Activated T-helper 2 cell treated with anti-CD3 and anti-CD28 coated beads, Interferon-gamma antibody, Interleukin-2, Interleukin-4, amounts not matched to agents 10 μg/mL and 5 μg/mL and 100 μg/mL, durations not matched to agents 14 hours and 24 hours and 36 hours (primary cell): ENCODE results near the gene EXOC7. TPM values are rescaled to one million over a fixed set of nuclear protein-coding genes. Genes with fewer than 3 reads are reported as not detected.
"Not testable (repeated sequence)": the region's sequence is repeated elsewhere in the genome, so short reads cannot be mapped to it uniquely, and the experiment has no call there.

ENCODE experiments used
- DNase-seq: peaks from one replicate; pipeline ENCODE4 v3.0.0; 2021; ENCODE audit warnings: low spot score
- H3K27ac Mint-ChIP-seq: one replicate; pipeline ENCODE4 v1.8.0; 2021; ENCODE audit warnings: mixed read lengths
- H3K27me3 Mint-ChIP-seq: one replicate; pipeline ENCODE4 v1.8.0; 2021; ENCODE audit warnings: low read depth, mixed read lengths
- H3K36me3 Mint-ChIP-seq: one replicate; pipeline ENCODE4 v1.8.0; 2021; ENCODE audit warnings: low read depth, mixed read lengths
- H3K4me1 Mint-ChIP-seq: one replicate; pipeline ENCODE4 v1.8.0; 2021; ENCODE audit warnings: low read depth, mixed read lengths
- H3K4me3 Mint-ChIP-seq: one replicate; pipeline ENCODE4 v1.8.0; 2021; ENCODE audit warnings: low read depth, mild to moderate bottlenecking, moderate library complexity, mixed read lengths
- H3K9me3 Mint-ChIP-seq: one replicate; pipeline ENCODE4 v1.8.0; 2021; ENCODE audit warnings: mixed read lengths
- intact Hi-C: fragments of 100-400 bp; cut with micrococcal nuclease; formaldehyde crosslinking; loops from one replicate; pipeline ENCODE4 v1.15.1; 2023
- total RNA-seq: library from RNA; stranded (reverse); gene quantifications from 2 replicates; pipeline ENCODE4 v1.2.3, GENCODE V29; 2022

Gene EXOC7
- total RNA-seq, 1 donor from 2014 or later: 103 TPM

DNA sequence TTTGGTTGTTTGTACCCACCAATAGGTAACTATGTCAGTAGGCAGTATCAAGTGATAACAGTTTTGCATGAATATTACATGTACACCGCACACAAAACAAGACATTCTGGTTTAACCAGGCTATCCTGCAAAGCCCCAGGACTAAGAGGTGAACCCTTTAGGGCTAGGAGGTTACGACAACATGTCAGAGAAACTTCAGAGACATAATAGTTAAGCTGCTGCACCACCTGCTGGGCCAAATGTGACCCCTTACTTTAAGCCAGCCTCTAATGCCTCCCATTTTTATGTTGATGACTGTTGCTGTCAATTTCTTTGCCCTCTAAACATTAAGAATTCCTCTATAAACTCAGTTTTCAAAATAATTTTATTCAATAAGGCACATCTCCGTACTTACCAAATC is 46.7 kb downstream of the EXOC7 start:
- no peak overlapping the region for H3K27ac Mint-ChIP-seq
- H3K9me3 Mint-ChIP-seq: no peaks in the 10 kb centered on the region
- intact Hi-C loops: no loop called here
- DNase-seq: no peak
- peaks cover 9% of the 10 kb centered on the region for H3K4me1 Mint-ChIP-seq
- H3K27me3 Mint-ChIP-seq: no peaks in the 10 kb centered on the region
- H3K36me3 Mint-ChIP-seq: peaks cover 70% of the 10 kb centered on the region
- H3K4me3 Mint-ChIP-seq: no peak overlapping the region

DNA sequence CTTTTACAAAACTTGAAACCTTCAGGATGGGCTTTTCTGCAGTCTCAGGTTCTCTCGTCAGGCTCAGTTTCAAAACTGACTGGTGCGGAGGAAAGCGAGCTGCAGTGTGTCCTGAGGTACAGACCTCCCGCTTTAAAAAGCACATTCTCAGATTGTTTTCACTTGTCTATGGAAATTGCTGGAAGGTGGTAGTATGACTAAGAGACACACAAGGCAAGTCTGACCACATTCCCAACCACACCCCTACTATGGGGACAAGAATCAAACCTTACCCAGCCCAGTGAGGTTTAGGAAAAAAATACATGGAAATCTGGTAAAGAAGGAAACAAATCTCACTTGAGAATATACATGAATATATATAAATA is 49.5 kb downstream of the EXOC7 start:
- Mint-ChIP-seq H3K27ac (no peak overlapping the region), H3K4me1 (peaks cover 14% of the 10 kb centered on the region), H3K36me3 (peaks cover 72% of the 10 kb centered on the region), H3K9me3 (no peaks in the 10 kb centered on the region), H3K27me3 (no peaks in the 10 kb centered on the region), H3K4me3 (no peak overlapping the region)
- no peak for DNase-seq
- intact Hi-C loops: no loop called here

DNA sequence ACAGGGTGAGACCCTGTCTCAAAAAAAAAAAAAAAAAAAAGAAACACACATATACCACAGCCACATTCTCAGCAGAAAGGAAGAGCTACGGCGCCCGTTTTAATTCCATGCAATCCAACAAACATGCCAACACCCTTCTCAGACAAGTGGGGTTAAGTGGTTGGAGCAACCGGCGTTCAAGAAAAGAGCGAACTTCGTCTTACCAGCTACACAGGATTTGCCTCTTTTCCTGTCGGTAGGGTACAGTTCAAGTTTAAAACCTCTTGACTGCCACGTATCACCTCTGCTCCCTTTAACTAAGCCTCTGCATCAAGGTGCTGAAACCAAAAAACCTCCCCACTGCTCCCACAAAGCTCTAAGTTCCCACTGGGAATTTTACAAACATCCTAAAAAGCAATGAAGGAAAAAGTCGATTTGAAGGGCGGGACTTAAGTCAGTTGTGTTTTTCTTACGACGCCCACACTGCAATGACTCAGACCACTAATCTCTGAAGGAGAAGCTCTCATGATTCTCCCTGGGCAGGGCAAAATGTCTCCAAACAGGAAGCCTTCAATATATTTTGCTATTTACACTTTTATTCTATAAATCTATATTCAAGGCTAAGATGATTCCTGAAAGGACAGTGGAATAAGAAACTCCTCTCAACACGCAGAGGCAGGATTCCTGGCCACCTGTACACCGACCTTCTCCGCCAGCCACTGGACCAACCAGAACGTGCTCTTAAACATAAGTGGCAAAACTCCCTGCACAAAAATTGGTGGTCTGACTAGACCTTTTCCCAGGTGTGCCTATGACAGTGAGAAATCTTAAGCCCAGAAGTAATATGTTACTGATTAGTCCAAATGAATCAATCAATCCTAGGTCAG is 50.1 kb downstream of the EXOC7 start:
- no peak for DNase-seq
- no peak overlapping the region for H3K4me3 Mint-ChIP-seq
- intact Hi-C loops: no loop called here
- H3K4me1 Mint-ChIP-seq: peaks cover 15% of the 10 kb centered on the region
- H3K9me3 Mint-ChIP-seq: no peaks in the 10 kb centered on the region
- H3K27ac Mint-ChIP-seq: peak overlapping the region; percentile 8
- peaks cover 72% of the 10 kb centered on the region for H3K36me3 Mint-ChIP-seq
- no peaks in the 10 kb centered on the region for H3K27me3 Mint-ChIP-seq

DNA sequence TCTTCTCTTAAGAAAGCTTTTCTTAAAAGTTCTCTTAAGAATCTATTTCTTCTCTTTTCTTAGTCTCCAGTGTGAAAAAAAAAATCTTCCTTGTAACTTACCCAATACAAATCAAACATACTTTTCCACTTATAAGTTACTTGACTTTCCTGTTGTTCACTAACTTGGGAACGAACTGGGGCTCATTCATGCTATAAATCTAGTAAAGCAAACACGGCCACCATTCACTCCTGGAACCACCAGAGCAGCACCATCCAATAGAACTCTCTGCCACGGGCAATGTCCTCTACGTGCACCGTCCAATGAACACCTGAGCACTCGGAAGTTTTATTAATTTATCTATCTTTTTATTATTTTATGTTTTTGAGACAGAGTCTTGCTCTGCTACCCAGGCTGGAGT is 52.0 kb downstream of the EXOC7 start:
- no peak for DNase-seq
- H3K27ac Mint-ChIP-seq: no peak overlapping the region
- no peaks in the 10 kb centered on the region for H3K9me3 Mint-ChIP-seq
- H3K4me3 Mint-ChIP-seq: no peak overlapping the region
- no peaks in the 10 kb centered on the region for H3K27me3 Mint-ChIP-seq
- intact Hi-C loops: no loop called here
- H3K36me3 Mint-ChIP-seq: peaks cover 66% of the 10 kb centered on the region
- H3K4me1 Mint-ChIP-seq: peaks cover 15% of the 10 kb centered on the region

DNA sequence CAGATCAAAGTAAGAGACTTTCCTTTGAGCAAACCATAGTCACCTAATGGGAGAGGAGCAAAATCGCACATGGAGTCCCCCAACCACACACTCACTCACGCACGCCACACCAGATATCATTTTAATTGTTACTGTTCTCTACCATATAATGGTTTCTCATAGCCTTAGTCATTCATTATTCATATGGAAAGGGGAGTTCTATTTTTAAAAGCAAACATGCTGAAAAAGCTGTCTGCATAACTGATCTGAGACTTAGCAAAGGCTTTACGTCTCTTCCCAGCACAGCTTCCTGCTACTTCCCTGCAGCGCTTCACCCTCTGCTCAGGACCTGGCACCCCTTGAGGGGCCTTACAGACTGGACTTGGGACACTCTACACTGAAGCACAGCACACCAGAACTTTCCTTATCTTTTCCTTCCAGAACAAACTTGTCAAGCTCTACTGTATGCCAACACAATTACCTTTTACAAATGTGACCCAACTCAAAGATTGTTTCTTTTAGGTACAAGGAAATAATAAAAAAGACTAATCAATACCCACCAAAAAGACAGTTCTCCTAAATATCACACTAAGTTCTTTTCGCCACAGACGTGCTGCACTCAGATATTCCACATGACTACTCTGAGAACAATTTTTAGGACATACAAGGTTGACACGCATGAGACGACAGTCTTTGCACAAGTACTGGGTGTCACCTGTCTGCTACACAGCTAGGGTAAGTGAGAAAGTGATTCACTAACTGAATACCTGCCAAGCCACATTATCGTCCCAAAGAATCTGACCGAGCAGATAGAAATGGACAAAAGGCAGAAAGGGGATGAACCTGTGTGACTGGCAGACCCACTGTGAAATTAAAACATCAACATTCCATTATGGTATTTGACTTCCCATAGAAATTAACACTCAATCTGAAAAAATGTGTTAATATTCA is 52.8 kb downstream of the EXOC7 start:
- no peak overlapping the region for H3K27ac Mint-ChIP-seq
- H3K4me3 Mint-ChIP-seq: no peak overlapping the region
- peaks cover 15% of the 10 kb centered on the region for H3K4me1 Mint-ChIP-seq
- H3K27me3 Mint-ChIP-seq: no peaks in the 10 kb centered on the region
- no peaks in the 10 kb centered on the region for H3K9me3 Mint-ChIP-seq
- H3K36me3 Mint-ChIP-seq: peaks cover 66% of the 10 kb centered on the region
- DNase-seq: no peak
- intact Hi-C loops: no loop called here

DNA sequence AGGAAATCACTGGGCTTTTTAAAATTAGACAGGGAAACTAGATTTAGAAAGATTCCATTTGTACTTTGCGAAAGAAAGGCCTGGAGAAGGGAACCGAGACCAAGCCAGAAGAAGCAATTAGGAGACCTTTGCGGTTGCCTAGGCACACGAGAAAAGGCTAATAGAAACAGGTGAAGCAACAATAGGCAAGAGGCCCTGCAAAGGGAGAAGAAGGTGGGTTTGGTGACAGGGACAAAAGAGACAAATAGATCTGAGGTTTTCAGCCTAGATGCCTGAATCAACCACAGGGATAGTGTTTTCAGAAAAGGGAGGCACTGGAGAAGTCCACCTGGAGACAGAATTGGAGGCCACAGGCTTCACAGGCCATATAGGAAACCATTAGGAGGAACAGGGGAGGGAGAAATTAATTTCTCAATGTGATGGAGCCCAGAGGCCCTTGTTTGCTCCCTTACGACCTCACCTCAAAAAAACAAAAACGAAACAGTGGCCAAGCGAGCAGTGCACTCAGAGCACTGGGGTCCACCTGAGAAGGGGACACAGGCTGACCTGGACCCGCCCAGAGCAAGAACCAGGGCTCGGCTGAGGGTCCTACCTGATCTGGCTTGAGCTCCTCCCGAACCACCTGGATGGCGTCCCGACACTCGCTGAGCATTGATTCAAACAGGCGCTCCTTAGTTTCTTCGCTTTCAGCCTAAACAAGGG is 53.6 kb downstream of the EXOC7 start:
- Mint-ChIP-seq H3K9me3 (no peaks in the 10 kb centered on the region), H3K27ac (no peak overlapping the region), H3K4me1 (peaks cover 15% of the 10 kb centered on the region), H3K36me3 (peaks cover 69% of the 10 kb centered on the region), H3K4me3 (no peak overlapping the region), H3K27me3 (no peaks in the 10 kb centered on the region)
- intact Hi-C loops: no loop called here
- no peak for DNase-seq

DNA sequence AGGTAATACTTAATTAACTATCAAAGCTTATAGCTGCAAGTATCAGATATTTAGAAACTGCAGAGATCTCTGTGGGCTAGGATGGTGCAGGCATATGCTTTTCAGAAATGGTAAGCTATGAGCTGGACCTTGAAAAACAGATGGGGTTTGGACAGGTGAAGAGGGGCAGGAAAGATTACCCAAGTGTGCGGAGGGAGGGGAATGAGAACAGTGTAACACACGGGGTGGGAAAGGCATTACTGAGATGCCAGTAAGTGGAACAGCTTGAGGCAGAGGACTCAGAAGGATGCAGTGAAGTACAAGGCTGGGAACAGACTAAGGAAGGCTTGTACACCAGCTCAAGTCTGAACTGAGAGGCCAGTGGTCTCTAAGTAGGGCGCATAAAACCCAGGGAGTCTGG is 54.3 kb downstream of the EXOC7 start:
- H3K4me1 Mint-ChIP-seq: peaks cover 15% of the 10 kb centered on the region
- H3K27ac Mint-ChIP-seq: peak overlapping the region; percentile 8
- H3K9me3 Mint-ChIP-seq: no peaks in the 10 kb centered on the region
- H3K36me3 Mint-ChIP-seq: peaks cover 76% of the 10 kb centered on the region
- intact Hi-C loops: no loop called here
- H3K27me3 Mint-ChIP-seq: no peaks in the 10 kb centered on the region
- H3K4me3 Mint-ChIP-seq: no peak overlapping the region
- DNase-seq: no peak

DNA sequence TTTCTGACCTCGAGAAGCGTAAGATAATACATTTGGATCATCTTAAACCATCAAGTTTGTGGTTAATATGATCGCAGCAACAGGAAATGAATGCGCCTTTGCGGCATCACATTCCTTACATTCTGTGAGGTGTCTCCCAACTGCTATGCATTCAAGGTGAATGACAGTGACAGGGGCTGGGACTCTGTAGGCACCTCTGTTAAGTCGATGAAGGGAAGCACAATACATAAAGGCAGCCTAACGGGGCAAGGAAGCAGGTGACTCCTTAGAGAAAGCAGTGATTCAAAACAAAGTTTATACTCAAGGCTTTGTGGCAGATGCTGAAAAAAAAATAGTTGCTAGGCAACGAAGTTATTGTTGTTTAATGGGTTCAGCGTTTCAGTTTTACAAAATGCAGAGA is 54.9 kb downstream of the EXOC7 start:
- Mint-ChIP-seq H3K27ac (no peak overlapping the region), H3K4me1 (peaks cover 10% of the 10 kb centered on the region), H3K36me3 (peaks cover 76% of the 10 kb centered on the region), H3K27me3 (no peaks in the 10 kb centered on the region), H3K4me3 (no peak overlapping the region), H3K9me3 (no peaks in the 10 kb centered on the region)
- DNase-seq: no peak
- intact Hi-C loops: no loop called here

DNA sequence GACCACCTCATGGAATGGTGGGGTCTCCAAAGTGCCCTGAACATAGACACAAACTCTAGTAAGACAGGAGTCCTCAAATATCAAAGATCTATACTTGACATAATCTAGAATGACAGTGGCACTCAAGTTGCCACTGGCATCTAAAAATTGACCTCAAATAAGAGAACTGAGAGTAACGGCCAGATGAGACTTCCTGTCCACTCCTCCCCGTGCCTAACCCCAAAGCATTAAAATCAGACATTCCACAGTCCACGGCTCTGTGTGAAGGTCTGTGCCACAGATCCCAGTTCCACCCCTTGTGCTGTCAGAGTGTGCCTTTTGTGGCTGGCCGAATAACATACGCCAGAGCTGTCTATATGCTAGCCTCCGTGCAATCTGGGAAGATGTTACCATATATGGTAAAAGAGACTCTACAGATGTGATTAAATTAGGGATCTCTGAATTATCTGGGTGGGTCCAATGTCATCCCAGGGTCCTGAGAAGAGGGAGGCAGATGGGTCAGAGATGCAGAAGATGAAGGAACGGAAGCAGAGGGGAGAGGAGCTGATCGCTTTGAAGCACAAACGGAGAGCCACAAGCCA is 55.5 kb downstream of the EXOC7 start:
- intact Hi-C loops: no loop called here
- Mint-ChIP-seq H3K36me3 (peaks cover 76% of the 10 kb centered on the region), H3K9me3 (no peaks in the 10 kb centered on the region)

DNA sequence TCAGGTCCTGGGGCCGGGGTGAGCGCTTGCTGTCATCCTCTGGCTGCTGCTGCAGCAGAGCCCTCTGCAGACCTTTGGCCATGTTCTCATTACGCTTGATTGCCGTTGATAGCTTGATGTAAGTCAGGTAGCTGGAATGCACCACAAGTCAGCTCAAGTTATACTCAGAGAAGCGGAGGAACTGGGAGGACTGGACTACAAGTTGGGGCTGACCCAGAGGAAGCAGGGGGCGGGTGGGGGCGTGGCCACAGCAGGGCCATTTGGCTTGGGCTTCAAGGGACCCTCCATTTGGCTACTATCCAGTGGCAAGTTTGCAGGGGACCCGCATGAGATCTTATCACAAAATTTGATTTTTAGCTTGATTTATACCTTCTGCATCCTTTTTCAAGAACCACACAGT is 57.5 kb downstream of the EXOC7 start:
- no peak for DNase-seq
- no peak overlapping the region for H3K4me3 Mint-ChIP-seq

More for the DNA sequence above, 55.5 kb downstream of the EXOC7 start:
- no peak overlapping the region for H3K27ac Mint-ChIP-seq
- H3K27me3 Mint-ChIP-seq: no peaks in the 10 kb centered on the region
- H3K4me1 Mint-ChIP-seq: peaks cover 6% of the 10 kb centered on the region
- no peak overlapping the region for H3K4me3 Mint-ChIP-seq
- no peak for DNase-seq

DNA sequence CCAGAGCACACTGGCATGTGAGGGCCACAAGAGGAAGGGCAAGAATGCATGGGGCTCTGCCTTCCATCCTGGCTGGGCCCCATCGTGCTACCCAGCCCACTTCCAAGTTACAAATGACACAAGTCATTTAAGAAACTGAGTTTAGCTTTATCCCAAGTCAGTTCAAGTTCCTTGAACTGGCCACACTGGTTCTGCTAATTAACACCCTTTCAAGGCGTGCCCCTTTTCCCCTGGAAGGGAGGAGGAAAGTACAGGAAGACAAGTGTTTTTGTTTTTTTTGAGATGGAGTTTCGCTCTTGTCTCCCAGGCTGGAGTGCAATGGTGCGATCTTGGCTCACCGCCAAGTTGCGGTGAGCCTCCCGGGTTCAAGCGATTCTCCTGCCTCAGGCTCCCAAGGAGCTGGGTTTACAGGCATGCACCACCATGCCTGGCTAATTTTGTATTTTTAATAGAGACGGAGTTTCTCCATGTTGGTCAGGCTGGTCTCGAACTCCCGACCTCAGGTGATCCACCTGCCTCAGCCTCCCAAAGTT is 59.0 kb downstream of the EXOC7 start:
- H3K9me3 Mint-ChIP-seq, H3K4me3 Mint-ChIP-seq, DNase-seq, H3K4me1 Mint-ChIP-seq, H3K27me3 Mint-ChIP-seq, H3K27ac Mint-ChIP-seq, intact Hi-C loops: not testable (repeated sequence)
- H3K36me3 Mint-ChIP-seq: peaks cover 82% of the 10 kb centered on the region

More for the DNA sequence above, 57.5 kb downstream of the EXOC7 start:
- H3K4me1 Mint-ChIP-seq: peaks cover 4% of the 10 kb centered on the region
- H3K36me3 Mint-ChIP-seq: peaks cover 82% of the 10 kb centered on the region
- intact Hi-C loops: no loop called here
- no peaks in the 10 kb centered on the region for H3K27me3 Mint-ChIP-seq
- no peak overlapping the region for H3K27ac Mint-ChIP-seq
- no peaks in the 10 kb centered on the region for H3K9me3 Mint-ChIP-seq

DNA sequence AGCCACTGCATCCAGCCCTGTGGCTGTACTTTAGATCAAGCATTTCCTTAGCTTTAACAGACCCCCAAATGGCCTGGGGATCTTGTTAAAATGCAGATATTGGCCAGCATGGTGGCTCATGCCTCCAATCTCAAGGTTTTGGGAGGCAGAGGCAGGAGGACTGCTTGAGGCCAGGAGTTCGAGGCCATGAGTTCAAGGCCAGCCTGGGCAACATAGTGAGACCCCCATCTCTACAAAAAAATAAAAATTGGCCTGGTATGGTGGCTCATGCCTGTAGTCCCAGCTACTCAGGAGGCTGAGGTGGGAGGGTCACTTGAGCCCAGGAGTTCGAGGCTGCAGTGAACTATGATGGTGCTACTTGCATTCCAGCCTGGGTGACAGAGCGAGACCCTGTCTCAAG is 60.7 kb downstream of the EXOC7 start:
- H3K4me1 Mint-ChIP-seq, H3K4me3 Mint-ChIP-seq, intact Hi-C loops, DNase-seq, H3K9me3 Mint-ChIP-seq, H3K27ac Mint-ChIP-seq, H3K27me3 Mint-ChIP-seq: not testable (repeated sequence)
- peaks cover 83% of the 10 kb centered on the region for H3K36me3 Mint-ChIP-seq
